Measurements from ENCODE around the gene OR51T1.
"Not testable (repeated sequence)": the region's sequence is repeated elsewhere in the genome, so short reads cannot be mapped to it uniquely, and the experiment has no call there.

OR51T1 gene

GRCh38 chr11:4851033-4851432, 30.7 kb upstream of the OR51T1 start:
- no peak overlapping the region for H2AFZ ChIP-seq (ENCODE audit: low read depth, low read length)
- H3K4me1 ChIP-seq (ENCODE audit: insufficient read depth, low read length): no peaks in the 10 kb centered on the region
- H3K27me3 ChIP-seq (ENCODE audit: insufficient read depth, low read length, poor library complexity): peaks cover 7% of the 10 kb centered on the region
- no peaks in the 10 kb centered on the region for H3K9me3 ChIP-seq (ENCODE audit: insufficient read depth, low read length, severe bottlenecking)
- ATAC-seq (ENCODE audit: insufficient read depth, low read depth) (no peak), DNase-seq (no peak)
- TF ChIP-seq CTCF (IDR thresholded peaks at IDR 0.05; ENCODE audit: borderline replicate concordance, extremely low read depth, low read length, poor library complexity, severe bottlenecking): no peak
- no peak for TF ChIP-seq EZH2 (IDR thresholded peaks at IDR 0.05; ENCODE audit: borderline replicate concordance, low read depth, low read length, severe bottlenecking)
- H3K9ac ChIP-seq (ENCODE audit: low read depth, low read length): no peak overlapping the region
- H3K27ac ChIP-seq (ENCODE audit: low read length): no peak overlapping the region
- H3K4me2 ChIP-seq (ENCODE audit: insufficient read depth, low read length): no peak overlapping the region
- H3K79me2 ChIP-seq (ENCODE audit: insufficient read depth, low read length): no peaks in the 10 kb centered on the region
- H4K20me1 ChIP-seq (ENCODE audit: insufficient read depth, low read length): peaks cover 3% of the 10 kb centered on the region; the same call in 1 of the 2 replicates
- no peaks in the 10 kb centered on the region for H3K36me3 ChIP-seq (ENCODE audit: insufficient read depth, low read length)
- no peak overlapping the region for H3K4me3 ChIP-seq (ENCODE audit: low read depth in 1 of 2, low read length in 2 of 2)

GRCh38 chr11:4854286-4854685, 27.4 kb upstream of the OR51T1 start:
- not testable (repeated sequence) for H3K9me3 ChIP-seq (ENCODE audit: insufficient read depth, low read length, severe bottlenecking); DNase-seq; H3K27ac ChIP-seq (ENCODE audit: low read length); H3K27me3 ChIP-seq (ENCODE audit: insufficient read depth, low read length, poor library complexity); ATAC-seq (ENCODE audit: insufficient read depth, low read depth); H3K79me2 ChIP-seq (ENCODE audit: insufficient read depth, low read length); H3K9ac ChIP-seq (ENCODE audit: low read depth, low read length); H2AFZ ChIP-seq (ENCODE audit: low read depth, low read length); H3K4me2 ChIP-seq (ENCODE audit: insufficient read depth, low read length); H3K4me1 ChIP-seq (ENCODE audit: insufficient read depth, low read length); H3K4me3 ChIP-seq (ENCODE audit: low read depth in 1 of 2, low read length in 2 of 2); H3K36me3 ChIP-seq (ENCODE audit: insufficient read depth, low read length); H4K20me1 ChIP-seq (ENCODE audit: insufficient read depth, low read length)

GRCh38 chr11:4862447-4863236, 19.1 kb upstream of the OR51T1 start:
- no peak overlapping the region for H3K4me2 ChIP-seq (ENCODE audit: insufficient read depth, low read length)
- H3K79me2 ChIP-seq (ENCODE audit: insufficient read depth, low read length): no peaks in the 10 kb centered on the region
- no peaks in the 10 kb centered on the region for H3K27me3 ChIP-seq (ENCODE audit: insufficient read depth, low read length, poor library complexity)
- no peaks in the 10 kb centered on the region for H4K20me1 ChIP-seq (ENCODE audit: insufficient read depth, low read length)
- H3K27ac ChIP-seq (ENCODE audit: low read length): no peak overlapping the region
- no peaks in the 10 kb centered on the region for H3K36me3 ChIP-seq (ENCODE audit: insufficient read depth, low read length)
- DNase-seq (no peak), ATAC-seq (ENCODE audit: insufficient read depth, low read depth) (no peak)
- no peak overlapping the region for H2AFZ ChIP-seq (ENCODE audit: low read depth, low read length)
- no peak overlapping the region for H3K9ac ChIP-seq (ENCODE audit: low read depth, low read length)
- TF ChIP-seq EZH2 (IDR thresholded peaks at IDR 0.05; ENCODE audit: borderline replicate concordance, low read depth, low read length, severe bottlenecking): no peak
- no peak for TF ChIP-seq CTCF (IDR thresholded peaks at IDR 0.05; ENCODE audit: borderline replicate concordance, extremely low read depth, low read length, poor library complexity, severe bottlenecking)
- H3K4me1 ChIP-seq (ENCODE audit: insufficient read depth, low read length): no peaks in the 10 kb centered on the region
- no peaks in the 10 kb centered on the region for H3K9me3 ChIP-seq (ENCODE audit: insufficient read depth, low read length, severe bottlenecking)
- H3K4me3 ChIP-seq (ENCODE audit: low read depth in 1 of 2, low read length in 2 of 2): no peak overlapping the region

GRCh38 chr11:4863876-4864275, 17.8 kb upstream of the OR51T1 start:
- Histone ChIP-seq H3K4me1 (ENCODE audit: insufficient read depth, low read length) (no peaks in the 10 kb centered on the region), H3K4me3 (ENCODE audit: low read depth in 1 of 2, low read length in 2 of 2) (no peak overlapping the region), H4K20me1 (ENCODE audit: insufficient read depth, low read length) (no peaks in the 10 kb centered on the region), H3K4me2 (ENCODE audit: insufficient read depth, low read length) (no peak overlapping the region), H3K9me3 (ENCODE audit: insufficient read depth, low read length, severe bottlenecking) (no peaks in the 10 kb centered on the region), H3K79me2 (ENCODE audit: insufficient read depth, low read length) (no peaks in the 10 kb centered on the region), H3K27me3 (ENCODE audit: insufficient read depth, low read length, poor library complexity) (no peaks in the 10 kb centered on the region), H3K27ac (ENCODE audit: low read length) (no peak overlapping the region), H3K36me3 (ENCODE audit: insufficient read depth, low read length) (no peaks in the 10 kb centered on the region), H3K9ac (ENCODE audit: low read depth, low read length) (no peak overlapping the region), H2AFZ (ENCODE audit: low read depth, low read length) (no peak overlapping the region)
- no peak for TF ChIP-seq EZH2 (IDR thresholded peaks at IDR 0.05; ENCODE audit: borderline replicate concordance, low read depth, low read length, severe bottlenecking)
- no peak for TF ChIP-seq CTCF (IDR thresholded peaks at IDR 0.05; ENCODE audit: borderline replicate concordance, extremely low read depth, low read length, poor library complexity, severe bottlenecking)
- no peak for ATAC-seq (ENCODE audit: insufficient read depth, low read depth)
- no peak for DNase-seq
